ENCODE results near the gene KCTD5. TPM values are rescaled to one million over a fixed set of nuclear protein-coding genes. Genes with fewer than 3 reads are reported as not detected.

KCTD5 gene
- total RNA-seq, 1 experiment from 2014 or later = 49.4 TPM

GRCh38 chr16:2734844-2735515 lies 52.7 kb downstream of the KCTD5 start:
- H3K9me3 Mint-ChIP-seq (ENCODE audit: unreplicated experiment) = no peaks in the 10 kb centered on the region
- H3K4me1 Mint-ChIP-seq (ENCODE audit: insufficient read depth, unreplicated experiment) = no peaks in the 10 kb centered on the region
- TF ChIP-seq CTCF (IDR thresholded peaks at IDR 0.05; ENCODE audit: unreplicated experiment) = no peak
- intact Hi-C loops (cut with micrococcal nuclease) = no loop called here
- no peak for DNase-seq (ENCODE audit: unreplicated experiment)
- ChIA-PET POLR2A (no interaction called here), CTCF (interaction anchor here (0.6 kb wide), 1 partner anchor 18 kb away, joined by 3 read pairs; no protein-coding TSS in a partner anchor)
- H3K27ac Mint-ChIP-seq (ENCODE audit: low read depth, unreplicated experiment) = no peak overlapping the region
- H3K4me3 Mint-ChIP-seq (ENCODE audit: unreplicated experiment) = no peak overlapping the region
- no TSS peak for BruUV-seq (replicated peaks)
- H3K36me3 Mint-ChIP-seq (ENCODE audit: insufficient read depth, unreplicated experiment) = no peaks in the 10 kb centered on the region
- no peaks in the 10 kb centered on the region for H3K27me3 Mint-ChIP-seq (ENCODE audit: insufficient read depth, unreplicated experiment)

- Mint-ChIP-seq H3K4me1 (ENCODE audit: insufficient read depth, unreplicated experiment) (peaks cover 6% of the 10 kb centered on the region), H3K27me3 (ENCODE audit: insufficient read depth, unreplicated experiment) (no peaks in the 10 kb centered on the region), H3K27ac (ENCODE audit: low read depth, unreplicated experiment) (no peak overlapping the region), H3K36me3 (ENCODE audit: insufficient read depth, unreplicated experiment) (no peaks in the 10 kb centered on the region), H3K9me3 (ENCODE audit: unreplicated experiment) (no peaks in the 10 kb centered on the region), H3K4me3 (ENCODE audit: unreplicated experiment) (no peak overlapping the region)
- TF ChIP-seq CTCF (IDR thresholded peaks at IDR 0.05; ENCODE audit: unreplicated experiment) = no peak
- intact Hi-C loops (cut with micrococcal nuclease) = no loop called here
- no TSS peak for BruUV-seq (replicated peaks)
- ChIA-PET CTCF (no interaction called here), POLR2A (interaction anchor here (0.6 to 1.1 kb wide), 4 partner anchors 14 to 54 kb away, joined by 3 to 5 read pairs (median 3); partner anchors contain the start of genes KCTD5 and SRRM2)
- no peak for DNase-seq (ENCODE audit: unreplicated experiment)
These were observed 54.3 kb downstream of the KCTD5 start for GRCh38 chr16:2736476-2737237.

- Mint-ChIP-seq H3K9me3 (ENCODE audit: unreplicated experiment) (no peaks in the 10 kb centered on the region), H3K4me1 (ENCODE audit: insufficient read depth, unreplicated experiment) (peaks cover 6% of the 10 kb centered on the region), H3K36me3 (ENCODE audit: insufficient read depth, unreplicated experiment) (no peaks in the 10 kb centered on the region), H3K4me3 (ENCODE audit: unreplicated experiment) (no peak overlapping the region), H3K27me3 (ENCODE audit: insufficient read depth, unreplicated experiment) (no peaks in the 10 kb centered on the region), H3K27ac (ENCODE audit: low read depth, unreplicated experiment) (no peak overlapping the region)
- intact Hi-C loops (cut with micrococcal nuclease) = no loop called here
- ChIA-PET CTCF (no interaction called here), POLR2A (interaction anchor here (0.6 to 1.1 kb wide), 5 partner anchors 10 to 55 kb away, joined by 3 to 5 read pairs (median 3); partner anchors contain the start of genes KCTD5 and SRRM2)
- BruUV-seq (replicated peaks) = no TSS peak
- no peak for DNase-seq (ENCODE audit: unreplicated experiment)
- no peak for TF ChIP-seq CTCF (IDR thresholded peaks at IDR 0.05; ENCODE audit: unreplicated experiment)
These were observed 54.9 kb downstream of the KCTD5 start for GRCh38 chr16:2737238-2737605.

- peaks cover under 1% of the 10 kb centered on the region for H3K36me3 Mint-ChIP-seq (ENCODE audit: insufficient read depth, unreplicated experiment)
- DNase-seq (ENCODE audit: unreplicated experiment) = no peak
- ChIA-PET POLR2A (interaction anchor here (0.6 to 1.9 kb wide), 3 partner anchors 10 to 33 kb away, joined by 3 to 8 read pairs (median 5); partner anchors contain the start of gene SRRM2), CTCF (no interaction called here)
- peaks cover 6% of the 10 kb centered on the region for H3K4me1 Mint-ChIP-seq (ENCODE audit: insufficient read depth, unreplicated experiment)
- intact Hi-C loops (cut with micrococcal nuclease) = no loop called here
- no TSS peak for BruUV-seq (replicated peaks)
- no peak for TF ChIP-seq CTCF (IDR thresholded peaks at IDR 0.05; ENCODE audit: unreplicated experiment)
- no peak overlapping the region for H3K27ac Mint-ChIP-seq (ENCODE audit: low read depth, unreplicated experiment)
- H3K9me3 Mint-ChIP-seq (ENCODE audit: unreplicated experiment) = no peaks in the 10 kb centered on the region
- no peak overlapping the region for H3K4me3 Mint-ChIP-seq (ENCODE audit: unreplicated experiment)
- H3K27me3 Mint-ChIP-seq (ENCODE audit: insufficient read depth, unreplicated experiment) = no peaks in the 10 kb centered on the region
These were observed 55.6 kb downstream of the KCTD5 start for GRCh38 chr16:2737895-2738418.
